HK-2 (cell line): ENCODE results near the gene RNU7-1.
"Not testable (repeated sequence)": the region's sequence is repeated elsewhere in the genome, so short reads cannot be mapped to it uniquely, and the experiment has no call there.

Source experiments
- DNase-seq: peaks from one replicate; pipeline ENCODE4 v3.0.0-alpha.2; 2018; ENCODE audit not compliant: unreplicated experiment

The RNU7-1 gene

GRCh38 chr12:6943722-6944380, at the start of gene RNU7-1, which contains the start of gene C12orf57:
RNU7-1 (plus strand) TSS chr12:6943816.
C12orf57 (plus strand) TSS chr12:6944022; CDS start chr12:6944122, 100 bp downstream.
- DNase-seq = peak; percentile 90

- DNase-seq = no peak
Observed at GRCh38 chr12:6894321-6894720, 49.3 kb upstream of the RNU7-1 start.

- no peak for DNase-seq
Observed at GRCh38 chr12:6896846-6897435, 46.7 kb upstream of the RNU7-1 start.

GRCh38 chr12:6899427-6899826, 44.2 kb upstream of the RNU7-1 start:
- DNase-seq = no peak

- DNase-seq = no peak
Observed at GRCh38 chr12:6899837-6900519, 43.6 kb upstream of the RNU7-1 start.

- DNase-seq = no peak
Observed at GRCh38 chr12:6902448-6902847, 41.2 kb upstream of the RNU7-1 start.

- no peak for DNase-seq
Observed at GRCh38 chr12:6903722-6904121, 39.9 kb upstream of the RNU7-1 start.

GRCh38 chr12:6904280-6905276, 39.0 kb upstream of the RNU7-1 start, which contains the start of gene LRRC23:
LRRC23 (plus strand) TSS chr12:6904822; CDS start chr12:6905634, 812 bp downstream.
- DNase-seq = peak; percentile 97

- DNase-seq = no peak
Observed at GRCh38 chr12:6905414-6906040, 38.1 kb upstream of the RNU7-1 start.

GRCh38 chr12:6908141-6908540, 35.5 kb upstream of the RNU7-1 start:
- DNase-seq = not testable (repeated sequence)

- DNase-seq = no peak
Observed at GRCh38 chr12:6909421-6910145, 34.0 kb upstream of the RNU7-1 start.

GRCh38 chr12:6912164-6912935, 31.3 kb upstream of the RNU7-1 start:
- no peak for DNase-seq

GRCh38 chr12:6914246-6914946, 29.2 kb upstream of the RNU7-1 start, which contains the start of gene ENO2:
ENO2 (plus strand) TSS chr12:6914580; CDS start chr12:6915833, 1,253 bp downstream.
- peak; percentile 83 for DNase-seq

GRCh38 chr12:6914947-6915788, 28.4 kb upstream of the RNU7-1 start:
- no peak for DNase-seq

GRCh38 chr12:6915789-6916285, 27.8 kb upstream of the RNU7-1 start:
- DNase-seq = no peak

GRCh38 chr12:6916426-6917200, 27.0 kb upstream of the RNU7-1 start:
- no peak for DNase-seq
